T follicular helper cell (primary cell): ENCODE results near the gene HOXD13.

Source experiments
- DNase-seq: peaks from one replicate; pipeline ENCODE4 v3.0.0-alpha.2; 2020; ENCODE audit warnings: low read depth

Gene HOXD13

GRCh38 chr2:176081376-176081836 is 11.1 kb upstream of the HOXD13 start:
- DNase-seq, result no peak

- DNase-seq, result no peak
Observed at GRCh38 chr2:176081837-176082524, 10.5 kb upstream of the HOXD13 start.

GRCh38 chr2:176082525-176082823 is 10.0 kb upstream of the HOXD13 start:
- no peak for DNase-seq

- DNase-seq, result no peak
Observed at GRCh38 chr2:176082824-176083751, 9.4 kb upstream of the HOXD13 start.

- no peak for DNase-seq
Observed at GRCh38 chr2:176083796-176084261, 8.7 kb upstream of the HOXD13 start, which contains the start of gene EVX2. TSS of gene EVX2 (minus strand) at chr2:176083962. CDS start at chr2:176083776, 186 bp downstream.

- DNase-seq, result no peak
Observed at GRCh38 chr2:176084611-176085119, 7.9 kb upstream of the HOXD13 start.

GRCh38 chr2:176085120-176085788 is 7.3 kb upstream of the HOXD13 start:
- DNase-seq, result no peak

- DNase-seq, result no peak
Observed at GRCh38 chr2:176085861-176086771, 6.4 kb upstream of the HOXD13 start.

- DNase-seq, result no peak
Observed at GRCh38 chr2:176087330-176088047, 5.0 kb upstream of the HOXD13 start.

- no peak for DNase-seq
Observed at GRCh38 chr2:176088048-176088936, 4.2 kb upstream of the HOXD13 start.

- DNase-seq, result no peak
Observed at GRCh38 chr2:176088937-176089842, 3.3 kb upstream of the HOXD13 start.

GRCh38 chr2:176089843-176090395 is 2.6 kb upstream of the HOXD13 start:
- DNase-seq, result no peak

- DNase-seq, result no peak
Observed at GRCh38 chr2:176090862-176091261, 1.7 kb upstream of the HOXD13 start.

GRCh38 chr2:176091329-176092258 is 927 bp upstream of the HOXD13 start:
- no peak for DNase-seq

- DNase-seq, result no peak
Observed at GRCh38 chr2:176093145-176093897, 800 bp downstream of the HOXD13 start.

GRCh38 chr2:176093898-176094249 is 1.4 kb downstream of the HOXD13 start:
- DNase-seq, result no peak
